ENCODE results near the gene RBM10.

The RBM10 gene

GRCh38 chrX:47218280-47218919, 73.4 kb downstream of the RBM10 start, which contains the start of gene CDK16:
Gene CDK16 (plus strand): TSS chrX:47218681. CDS start chrX:47223558, 4,877 bp downstream.
- H3K4me2 ChIP-seq (ENCODE audit: low read length) = peak within 1 kb of the TSS; percentile 84
- TF ChIP-seq EZH2phosphoT487 (IDR thresholded peaks at IDR 0.05; ENCODE audit: borderline replicate concordance, low read length) (no peak), CTCF (IDR thresholded peaks at IDR 0.05; ENCODE audit: low read depth, low read length, poor library complexity, severe bottlenecking) (no peak)
- no peaks in the 10 kb centered on the region for H3K9me2 ChIP-seq (replicated peaks; ENCODE audit: control insufficient read depth, low read length)
- peaks cover 45% of the 10 kb centered on the region for H3K79me2 ChIP-seq (ENCODE audit: control insufficient read depth, low read length)
- peak within 1 kb of the TSS; percentile 79 for H3K27ac ChIP-seq (ENCODE audit: low read depth, low read length)
- H3K27me3 ChIP-seq (ENCODE audit: control insufficient read depth, low read length) = no peaks in the 10 kb centered on the region
- H3K4me3 ChIP-seq (ENCODE audit: low read length) = peak within 1 kb of the TSS; percentile 91
- peaks cover 8% of the 10 kb centered on the region for H3F3A ChIP-seq (ENCODE audit: control insufficient read depth, insufficient read depth)
- peaks cover 66% of the 10 kb centered on the region for H3K36me3 ChIP-seq (ENCODE audit: control insufficient read depth, low read length)
- H4K20me1 ChIP-seq (ENCODE audit: control insufficient read depth, insufficient read depth, low read depth, low read length) = peaks cover 14% of the 10 kb centered on the region
- H3K4me1 ChIP-seq (ENCODE audit: control insufficient read depth, low read length) = peaks cover 29% of the 10 kb centered on the region
- H3K9me3 ChIP-seq (ENCODE audit: control insufficient read depth, insufficient read depth, low read length) = no peaks in the 10 kb centered on the region

DNA sequence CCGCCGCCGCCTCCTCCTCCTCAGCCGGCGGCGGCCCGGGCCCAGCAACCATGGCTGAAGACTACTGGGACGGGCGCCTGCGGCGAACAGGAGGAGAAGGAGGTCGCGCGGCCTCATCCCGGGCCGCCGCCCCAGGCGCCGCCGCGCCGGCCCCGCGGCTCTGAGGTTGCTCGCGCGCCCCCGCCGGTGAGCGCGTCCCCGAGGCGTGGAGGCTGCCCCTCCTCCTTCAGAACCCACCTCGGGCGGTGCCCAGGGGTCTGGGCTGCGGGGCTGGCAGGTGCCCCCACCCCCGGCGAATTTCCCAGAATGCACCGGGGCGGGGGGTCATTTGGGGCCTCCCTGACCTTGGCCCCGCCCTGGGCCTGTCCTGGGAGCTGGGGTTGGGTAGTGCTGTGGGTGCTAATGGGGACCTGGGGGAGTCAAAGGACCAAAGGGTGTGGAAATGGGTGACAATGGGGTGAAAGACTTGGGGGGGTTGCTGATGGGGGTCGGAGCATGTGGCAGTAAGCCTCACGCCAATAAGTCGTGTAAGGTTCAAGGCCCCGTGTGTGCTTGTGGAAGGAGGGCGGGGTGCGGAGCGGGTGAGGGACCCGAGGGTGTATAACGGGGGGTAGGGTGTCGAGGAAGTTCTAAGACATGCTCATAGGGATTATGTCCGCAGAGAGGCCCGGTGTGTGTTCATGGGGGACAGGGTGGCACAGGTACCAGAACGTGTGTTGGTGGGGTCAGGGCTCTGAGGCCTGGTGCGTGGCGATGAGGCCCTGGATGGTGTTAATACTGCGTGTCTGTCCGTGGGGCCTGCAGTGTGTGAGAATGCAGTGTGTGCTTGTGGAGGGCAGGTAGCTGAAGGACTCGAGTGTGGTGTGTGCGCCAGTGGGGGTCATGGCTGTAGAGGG, 74.1 kb downstream of the RBM10 start:
- Histone ChIP-seq H3K9me2 (replicated peaks; ENCODE audit: control insufficient read depth, low read length) (no peaks in the 10 kb centered on the region), H3K4me2 (ENCODE audit: low read length) (peak overlapping the region; percentile 84), H3F3A (ENCODE audit: control insufficient read depth, insufficient read depth) (peaks cover 8% of the 10 kb centered on the region), H3K27ac (ENCODE audit: low read depth, low read length) (peak overlapping the region; percentile 79), H3K36me3 (ENCODE audit: control insufficient read depth, low read length) (peaks cover 69% of the 10 kb centered on the region), H3K9me3 (ENCODE audit: control insufficient read depth, insufficient read depth, low read length) (no peaks in the 10 kb centered on the region), H3K27me3 (ENCODE audit: control insufficient read depth, low read length) (no peaks in the 10 kb centered on the region), H3K79me2 (ENCODE audit: control insufficient read depth, low read length) (peaks cover 45% of the 10 kb centered on the region), H3K4me1 (ENCODE audit: control insufficient read depth, low read length) (peaks cover 29% of the 10 kb centered on the region), H4K20me1 (ENCODE audit: control insufficient read depth, insufficient read depth, low read depth, low read length) (peaks cover 14% of the 10 kb centered on the region), H3K4me3 (ENCODE audit: low read length) (peak overlapping the region; percentile 91)
- no peak for TF ChIP-seq EZH2phosphoT487 (IDR thresholded peaks at IDR 0.05; ENCODE audit: borderline replicate concordance, low read length)
- TF ChIP-seq CTCF (IDR thresholded peaks at IDR 0.05; ENCODE audit: low read depth, low read length, poor library complexity, severe bottlenecking) = no peak

- Histone ChIP-seq H3K79me2 (ENCODE audit: control insufficient read depth, low read length) (peaks cover 45% of the 10 kb centered on the region), H3K9me3 (ENCODE audit: control insufficient read depth, insufficient read depth, low read length) (no peaks in the 10 kb centered on the region), H4K20me1 (ENCODE audit: control insufficient read depth, insufficient read depth, low read depth, low read length) (peaks cover 14% of the 10 kb centered on the region), H3K9me2 (replicated peaks; ENCODE audit: control insufficient read depth, low read length) (no peaks in the 10 kb centered on the region), H3K4me3 (ENCODE audit: low read length) (no peak overlapping the region), H3K27ac (ENCODE audit: low read depth, low read length) (no peak overlapping the region), H3K36me3 (ENCODE audit: control insufficient read depth, low read length) (peaks cover 75% of the 10 kb centered on the region), H3K4me2 (ENCODE audit: low read length) (no peak overlapping the region), H3F3A (ENCODE audit: control insufficient read depth, insufficient read depth) (peaks cover 7% of the 10 kb centered on the region), H3K4me1 (ENCODE audit: control insufficient read depth, low read length) (peaks cover 21% of the 10 kb centered on the region), H3K27me3 (ENCODE audit: control insufficient read depth, low read length) (no peaks in the 10 kb centered on the region)
- TF ChIP-seq EZH2phosphoT487 (IDR thresholded peaks at IDR 0.05; ENCODE audit: borderline replicate concordance, low read length) (no peak), CTCF (IDR thresholded peaks at IDR 0.05; ENCODE audit: low read depth, low read length, poor library complexity, severe bottlenecking) (no peak)
Observed at GRCh38 chrX:47221756-47222155, 76.7 kb downstream of the RBM10 start.
